NCI-H446 treated with DMSO at 0.1 percent for 48 hours (cell line): ENCODE measurements around the gene OLR1.
"Not testable (repeated sequence)": the region's sequence is repeated elsewhere in the genome, so short reads cannot be mapped to it uniquely, and the experiment has no call there.

Experiments used
- DNase-seq: peaks from one replicate; lab custom pipeline; 2025; lab: John Stamatoyannopoulos, UW

OLR1 gene

GRCh38 chr12:10171973-10172728, at the start of gene OLR1:
TSS of gene OLR1 (minus strand) at chr12:10172132. CDS start at chr12:10172077, 55 bp downstream.
- no peak for DNase-seq

- no peak for DNase-seq
Measured at GRCh38 chr12:10220398-10221077, 48.6 kb upstream of the OLR1 start.

- no peak for DNase-seq
Measured at GRCh38 chr12:10218021-10218420, 46.1 kb upstream of the OLR1 start.

DNA sequence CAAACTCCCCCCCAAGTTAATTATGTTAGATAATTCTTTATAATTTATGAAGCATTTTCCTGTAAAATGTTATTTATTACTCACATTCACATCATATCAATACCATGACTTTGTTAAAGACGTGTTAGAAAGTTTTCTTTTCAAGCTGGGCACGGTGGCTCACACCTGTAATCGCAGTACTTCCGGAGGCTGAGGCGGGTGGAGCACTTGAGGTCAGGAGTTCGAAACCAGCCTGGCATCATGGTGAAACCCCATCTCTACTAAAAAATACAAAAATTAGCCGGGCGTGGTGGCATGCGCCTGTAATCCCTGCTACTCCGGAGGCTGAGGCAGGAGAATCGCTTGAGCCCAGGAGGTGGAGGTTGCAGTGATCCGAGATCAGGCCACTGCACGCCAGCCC, 44.0 kb upstream of the OLR1 start:
- DNase-seq = not testable (repeated sequence)

GRCh38 chr12:10215436-10215835, 43.5 kb upstream of the OLR1 start:
- DNase-seq = no peak

DNA sequence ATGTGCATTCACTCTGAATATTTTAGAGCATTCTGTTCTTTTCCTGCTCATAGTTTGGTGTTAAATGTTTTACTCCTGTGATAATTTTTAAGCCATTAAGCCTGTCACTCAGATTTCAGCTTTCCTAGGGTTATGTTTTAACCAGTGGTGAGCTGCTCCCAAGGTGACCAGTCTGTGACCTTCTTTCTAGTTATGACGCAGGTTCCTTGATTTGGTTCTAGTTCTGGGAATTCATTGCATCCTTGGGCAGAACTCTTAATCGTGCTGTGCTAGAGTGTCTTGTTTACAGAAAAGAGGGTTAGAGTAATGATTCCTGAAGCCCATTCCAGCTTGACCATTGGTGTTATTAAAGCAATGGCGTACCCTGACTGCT, 42.9 kb upstream of the OLR1 start:
- no peak for DNase-seq

DNA sequence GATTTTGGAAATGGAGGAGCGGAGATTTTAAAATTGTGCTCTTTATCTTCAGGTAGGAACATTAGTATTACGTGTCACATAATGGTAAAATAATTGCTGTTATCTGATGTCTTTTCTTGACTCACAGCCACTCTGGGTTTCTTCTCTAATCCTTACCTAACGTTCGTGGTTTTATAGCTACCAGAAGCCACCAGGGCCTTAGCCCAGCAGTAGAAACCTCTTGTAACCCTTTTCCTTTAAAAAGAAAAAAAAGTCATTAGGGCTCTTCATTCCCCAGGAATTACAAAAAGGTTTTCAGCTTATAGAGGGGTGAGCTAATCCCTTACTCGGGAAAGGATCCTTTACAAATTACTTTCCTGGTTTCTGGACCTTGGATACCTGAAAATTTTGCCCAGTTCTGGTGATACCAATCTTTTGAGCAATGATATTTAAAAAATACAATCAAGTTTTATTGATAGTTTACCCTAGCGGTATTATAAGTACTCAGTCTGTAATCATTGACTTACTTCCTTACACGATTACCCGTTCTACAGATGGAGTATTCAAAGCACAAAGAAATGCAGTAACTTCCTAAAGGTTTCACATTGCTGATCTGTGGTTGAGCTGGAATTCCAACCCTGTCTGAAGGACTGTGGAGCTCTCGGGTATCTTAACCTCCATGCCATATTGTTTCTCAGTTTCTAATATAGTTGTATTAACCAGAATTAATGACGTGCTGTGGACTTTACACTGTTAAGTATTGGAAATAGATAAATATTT, 42.4 kb upstream of the OLR1 start:
- no peak for DNase-seq

DNA sequence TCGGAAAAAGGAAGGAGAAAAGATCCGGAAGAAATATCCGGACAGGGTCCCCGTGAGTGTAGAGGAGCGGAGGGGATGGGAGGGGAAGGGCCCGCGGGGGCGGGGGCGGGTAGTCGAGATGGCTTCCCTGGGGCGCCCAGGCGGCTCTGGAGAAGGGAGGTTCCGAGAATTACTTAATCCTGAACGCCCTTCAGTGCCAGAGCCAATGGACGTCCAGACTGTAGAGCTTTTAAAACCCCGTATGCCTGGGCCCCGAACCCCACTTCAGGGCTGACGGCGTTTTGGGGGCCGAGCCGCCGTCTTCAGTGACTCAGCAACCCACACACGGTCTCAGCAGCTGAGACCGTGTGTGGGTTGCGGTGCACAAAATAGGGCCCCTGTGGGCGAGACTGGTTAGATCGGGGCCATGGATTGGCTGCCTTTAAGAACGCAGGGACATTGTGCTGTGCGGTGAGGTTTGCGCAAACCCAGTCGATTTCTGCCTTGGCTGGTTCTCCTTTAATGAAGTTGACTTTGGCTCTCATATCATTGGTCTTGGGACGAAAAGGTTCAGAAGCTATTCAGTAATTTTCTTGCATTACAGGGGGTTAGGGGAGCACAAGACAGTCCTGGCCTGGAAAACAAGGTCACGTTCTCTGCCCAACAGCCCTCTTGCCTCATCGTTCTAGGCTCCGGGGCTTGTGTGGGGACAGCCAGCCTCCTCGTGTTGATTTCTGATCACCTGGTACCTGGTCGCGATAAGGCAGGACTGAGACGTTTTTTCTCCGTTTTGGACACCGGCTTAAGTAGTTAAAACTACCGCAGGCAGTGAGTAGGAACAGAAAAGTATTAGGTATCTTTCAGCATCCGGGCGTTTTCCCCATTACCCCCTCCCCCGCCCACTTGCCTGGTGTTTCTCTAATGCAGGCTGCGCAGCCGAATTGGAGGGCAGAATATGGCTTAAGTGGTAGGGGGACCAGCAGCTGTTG, 41.5 kb upstream of the OLR1 start:
- no peak for DNase-seq

DNA sequence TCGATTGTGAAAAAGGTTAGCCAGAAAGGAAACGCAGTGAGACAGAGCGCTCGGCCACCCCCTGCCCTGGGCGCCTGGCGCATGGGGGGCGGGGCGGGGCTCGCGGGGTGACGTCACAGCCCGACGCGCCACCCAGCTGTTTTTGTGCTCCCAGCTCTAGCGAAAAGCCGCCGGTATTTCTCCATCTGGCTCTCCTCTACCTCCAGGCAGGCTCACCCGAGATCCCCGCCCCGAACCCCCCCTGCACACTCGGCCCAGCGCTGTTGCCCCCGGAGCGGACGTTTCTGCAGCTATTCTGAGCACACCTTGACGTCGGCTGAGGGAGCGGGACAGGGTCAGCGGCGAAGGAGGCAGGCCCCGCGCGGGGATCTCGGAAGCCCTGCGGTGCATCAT, 40.8 kb upstream of the OLR1 start, which contains the start of gene GABARAPL1:
Gene GABARAPL1, plus strand, starts transcription at position 139 of the 393 bp plus-strand sequence. Its CDS starts 253 bp downstream, at position 392.
- DNase-seq = no peak

GRCh38 chr12:10211940-10212738, 40.2 kb upstream of the OLR1 start:
- DNase-seq = peak; percentile 43

- no peak for DNase-seq
Measured at GRCh38 chr12:10211101-10211939, 39.4 kb upstream of the OLR1 start.

- DNase-seq = no peak
Measured at GRCh38 chr12:10210225-10210624, 38.3 kb upstream of the OLR1 start.

DNA sequence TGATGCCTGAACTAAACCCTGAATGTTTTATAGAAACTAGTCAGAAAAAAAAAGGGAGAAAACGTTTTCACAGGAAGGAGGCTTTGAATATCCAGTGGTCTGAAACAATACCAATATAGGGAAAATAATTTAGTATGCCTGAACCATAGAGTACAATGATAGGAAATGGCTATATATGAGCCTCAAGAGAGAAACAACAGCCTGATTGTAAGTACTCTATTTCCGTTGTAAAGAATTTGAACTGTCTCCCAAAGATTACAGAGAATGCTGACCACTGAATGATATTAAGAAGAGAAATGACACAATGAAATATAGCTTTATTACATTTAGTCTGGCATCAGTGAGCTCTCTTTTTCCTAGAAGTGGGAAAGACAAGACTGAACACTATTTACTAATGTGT, 35.2 kb upstream of the OLR1 start:
- no peak for DNase-seq

DNA sequence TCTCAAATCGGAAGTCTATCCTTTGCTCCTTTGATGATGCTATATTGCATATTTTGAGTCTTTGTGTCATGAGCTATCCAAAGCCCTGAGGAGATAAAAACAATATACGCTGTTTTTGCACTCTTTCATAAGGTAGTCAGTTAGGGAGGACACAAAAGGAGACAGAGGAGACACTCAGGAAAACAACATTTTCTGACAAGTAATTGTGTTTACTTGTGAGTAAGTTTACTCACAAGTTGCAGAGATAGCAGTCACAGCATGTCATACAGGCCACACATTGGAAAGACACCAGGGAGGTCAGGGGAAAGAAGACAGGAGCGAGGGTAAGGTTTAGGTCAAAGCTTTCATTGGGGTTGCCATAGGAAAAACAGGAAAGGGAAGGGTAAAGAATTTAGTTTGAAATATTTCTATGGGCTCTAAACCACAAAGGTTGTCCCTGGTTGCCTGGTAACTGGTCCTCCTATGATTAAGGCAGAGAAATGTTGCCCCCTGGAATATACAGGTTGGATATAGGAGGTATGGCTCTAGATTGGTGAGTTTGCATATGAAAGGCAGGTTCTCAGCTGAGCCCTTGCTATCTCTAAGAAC, 33.4 kb upstream of the OLR1 start:
- DNase-seq = no peak

- not testable (repeated sequence) for DNase-seq
Measured at GRCh38 chr12:10204495-10204894, 32.6 kb upstream of the OLR1 start.

DNA sequence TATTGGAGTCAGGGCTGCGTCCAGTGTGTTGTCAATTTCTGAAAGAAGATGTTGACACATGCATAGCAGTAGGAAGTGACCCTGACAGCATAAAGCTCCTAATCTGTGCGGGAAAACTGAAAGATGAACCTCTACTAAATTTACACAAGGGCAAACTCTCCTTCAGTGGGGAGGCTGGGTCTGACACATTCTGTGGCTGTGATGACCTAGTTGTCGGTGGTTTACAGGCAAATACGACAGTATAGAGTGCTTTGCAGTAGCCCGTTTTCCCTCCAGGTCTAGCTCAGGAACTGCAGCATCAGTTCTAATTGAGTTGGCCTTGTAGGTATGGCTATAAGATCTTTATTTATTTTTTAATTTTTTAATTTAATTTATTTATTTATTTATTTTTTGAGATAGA, 25.9 kb upstream of the OLR1 start:
- no peak for DNase-seq

- DNase-seq = no peak
Measured at GRCh38 chr12:10196210-10196609, 24.3 kb upstream of the OLR1 start.

- no peak for DNase-seq
Measured at GRCh38 chr12:10194160-10194670, 22.3 kb upstream of the OLR1 start.

DNA sequence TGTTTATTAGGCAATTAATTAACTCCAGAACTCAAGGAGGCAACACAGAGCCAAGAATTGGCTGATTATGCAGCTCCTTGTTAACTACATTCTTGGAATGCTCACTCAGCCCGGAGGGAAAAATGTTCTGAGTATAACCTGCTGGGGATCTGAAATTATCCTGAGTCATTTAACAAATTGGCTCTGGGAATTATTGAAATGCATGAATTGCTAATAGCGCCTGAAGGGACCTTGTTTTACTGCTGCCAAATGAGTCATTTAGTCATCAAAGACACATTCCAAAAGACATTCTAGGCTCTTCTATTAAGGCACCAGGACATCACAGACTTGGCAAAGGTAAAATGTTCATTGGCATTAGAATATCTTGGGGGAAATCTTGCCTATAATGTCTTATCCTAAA, 19.9 kb upstream of the OLR1 start:
- DNase-seq = no peak
